Measurements from ENCODE around the gene MANSC1. TPM values are rescaled to one million over a fixed set of nuclear protein-coding genes. Genes with fewer than 3 reads are reported as not detected.

Gene MANSC1
- polyA plus RNA-seq, 1 donor (not counting 4 experiments of a cell fraction or from before 2014, with no cell fraction given), result 1.6 TPM

- no peak overlapping the region for H2AFZ ChIP-seq (ENCODE audit: control insufficient read depth, low read length)
- no peak for TF ChIP-seq EZH2 (IDR thresholded peaks at IDR 0.05; ENCODE audit: low read length)
- TF ChIP-seq CTCF (optimal IDR thresholded peaks at IDR 0.05 in 1 of 3, IDR thresholded peaks at IDR 0.05 in 1 of 3, conservative IDR thresholded peaks at IDR 0.05 in 1 of 3; ENCODE audit: extremely low read depth in 1 of 3, insufficient read depth in 2 of 3, low read length in 3 of 3), result no peak
- H3K27ac ChIP-seq (ENCODE audit: control insufficient read depth, insufficient read depth, low read length), result no peak overlapping the region
- no peak for DNase-seq (ENCODE audit: low read depth, low spot score)
- H3K79me2 ChIP-seq (ENCODE audit: control insufficient read depth, insufficient read depth, low read length), result no peaks in the 10 kb centered on the region
- dilution Hi-C loops (cut with MboI; ENCODE audit: extremely low pct_ligation_motif_present, low sequenced_read_pairs), result no loop called here
- H3K4me3 ChIP-seq (ENCODE audit: control insufficient read depth in 2 of 3, extremely low read depth in 1 of 3, insufficient read depth in 2 of 3, low read depth in 1 of 3, low read length in 3 of 3), result no peak overlapping the region
- H3K4me2 ChIP-seq (ENCODE audit: control insufficient read depth, extremely low read depth, insufficient read depth, low read depth, low read length), result no peak overlapping the region
- H4K20me1 ChIP-seq (ENCODE audit: control insufficient read depth, extremely low read depth, insufficient read depth, low read length), result no peaks in the 10 kb centered on the region
- H3K9me3 ChIP-seq (ENCODE audit: control insufficient read depth, low read depth, low read length), result no peaks in the 10 kb centered on the region
- H3K27me3 ChIP-seq (ENCODE audit: control insufficient read depth, extremely low read depth, insufficient read depth, low read length), result no peaks in the 10 kb centered on the region
- H3K4me1 ChIP-seq (ENCODE audit: control insufficient read depth, extremely low read depth, insufficient read depth, low read length), result peaks cover 10% of the 10 kb centered on the region
- no peaks in the 10 kb centered on the region for H3K36me3 ChIP-seq (ENCODE audit: control insufficient read depth in 2 of 2, extremely low read depth in 1 of 2, insufficient read depth in 2 of 2, low read length in 2 of 2)
- FAIRE-seq, result peak; percentile 67
- no peaks in the 10 kb centered on the region for H3K9me1 ChIP-seq (ENCODE audit: control insufficient read depth, extremely low read depth, insufficient read depth, low read length)
- no peak overlapping the region for H3K9ac ChIP-seq (ENCODE audit: control insufficient read depth, extremely low read depth, insufficient read depth, low read length)
Measured at GRCh38 chr12:12384571-12385340, 34.7 kb upstream of the MANSC1 start.

- Histone ChIP-seq H3K4me1 (ENCODE audit: control insufficient read depth, extremely low read depth, insufficient read depth, low read length) (peaks cover under 1% of the 10 kb centered on the region), H3K9me1 (ENCODE audit: control insufficient read depth, extremely low read depth, insufficient read depth, low read length) (no peaks in the 10 kb centered on the region), H3K4me3 (ENCODE audit: control insufficient read depth in 2 of 3, extremely low read depth in 1 of 3, insufficient read depth in 2 of 3, low read depth in 1 of 3, low read length in 3 of 3) (no peak overlapping the region), H3K27me3 (ENCODE audit: control insufficient read depth, extremely low read depth, insufficient read depth, low read length) (no peaks in the 10 kb centered on the region), H2AFZ (ENCODE audit: control insufficient read depth, low read length) (no peak overlapping the region), H3K9me3 (ENCODE audit: control insufficient read depth, low read depth, low read length) (no peaks in the 10 kb centered on the region), H3K79me2 (ENCODE audit: control insufficient read depth, insufficient read depth, low read length) (no peaks in the 10 kb centered on the region), H3K27ac (ENCODE audit: control insufficient read depth, insufficient read depth, low read length) (no peak overlapping the region), H4K20me1 (ENCODE audit: control insufficient read depth, extremely low read depth, insufficient read depth, low read length) (no peaks in the 10 kb centered on the region), H3K36me3 (ENCODE audit: control insufficient read depth in 2 of 2, extremely low read depth in 1 of 2, insufficient read depth in 2 of 2, low read length in 2 of 2) (no peaks in the 10 kb centered on the region), H3K4me2 (ENCODE audit: control insufficient read depth, extremely low read depth, insufficient read depth, low read depth, low read length) (no peak overlapping the region), H3K9ac (ENCODE audit: control insufficient read depth, extremely low read depth, insufficient read depth, low read length) (no peak overlapping the region)
- no peak for DNase-seq (ENCODE audit: low read depth, low spot score)
- dilution Hi-C loops (cut with MboI; ENCODE audit: extremely low pct_ligation_motif_present, low sequenced_read_pairs), result no loop called here
- FAIRE-seq, result no peak
- TF ChIP-seq CTCF (optimal IDR thresholded peaks at IDR 0.05 in 1 of 3, IDR thresholded peaks at IDR 0.05 in 1 of 3, conservative IDR thresholded peaks at IDR 0.05 in 1 of 3; ENCODE audit: extremely low read depth in 1 of 3, insufficient read depth in 2 of 3, low read length in 3 of 3) (no peak), EZH2 (IDR thresholded peaks at IDR 0.05; ENCODE audit: low read length) (no peak)
Measured at GRCh38 chr12:12381982-12382381, 31.9 kb upstream of the MANSC1 start.
